Aorta (tissue), 5 donors: ENCODE data around the gene ZNF207. TPM values are rescaled to one million over a fixed set of nuclear protein-coding genes. Genes with fewer than 3 reads are reported as not detected.
"Not testable (repeated sequence)": the region's sequence is repeated elsewhere in the genome, so short reads cannot be mapped to it uniquely, and the experiment has no call there.

Experiments
- ATAC-seq: fragments of 200-7000 bp; cut with Tn5 transposase; one replicate; pipeline ENCODE4 v1.9.1; 2022; ENCODE audit warnings: moderate library complexity; ENCODE audit not compliant: low FRiP score
- DNase-seq, 2 donors: peaks; one replicate each; pipeline ENCODE4 v3.0.0-alpha.2; 2020
- H3K27ac ChIP-seq, 2 donors: one replicate each; pipeline ENCODE4 v1.5.1; 2013; ENCODE audit warnings: low read length in 2 of 2, mild to moderate bottlenecking in 2 of 2, moderate library complexity in 2 of 2, control low read depth in 1 of 2, inconsistent platforms in 1 of 2, low read depth in 1 of 2
- H3K27me3 ChIP-seq, 2 donors: one replicate each; pipeline ENCODE4 v1.6.1; 2013; ENCODE audit warnings: control low read depth in 1 of 2, low read length in 1 of 2, mild to moderate bottlenecking in 1 of 2, moderate library complexity in 1 of 2; ENCODE audit not compliant: insufficient read depth in 2 of 2, control insufficient read depth in 1 of 2
- H3K36me3 ChIP-seq, 2 donors: one replicate each; pipeline ENCODE4 v1.6.1; 2013; ENCODE audit warnings: control low read depth in 1 of 2, low read length in 1 of 2, mild to moderate bottlenecking in 1 of 2; ENCODE audit not compliant: insufficient read depth in 2 of 2, control insufficient read depth in 1 of 2
- H3K4me1 ChIP-seq, 2 donors: one replicate each; pipeline ENCODE4 v1.6.1; 2013; ENCODE audit warnings: low read length in 2 of 2, control low read depth in 1 of 2, mild to moderate bottlenecking in 1 of 2, moderate library complexity in 1 of 2; ENCODE audit not compliant: insufficient read depth in 2 of 2, control insufficient read depth in 1 of 2
- H3K4me3 ChIP-seq, 2 donors: one replicate each; pipeline ENCODE4 v1.5.1; 2013; ENCODE audit warnings: low read length in 2 of 2, control low read depth in 1 of 2, mild to moderate bottlenecking in 1 of 2
- H3K9me3 ChIP-seq: one replicate; pipeline ENCODE4 v1.6.1; 2013; ENCODE audit warnings: mild to moderate bottlenecking, low read length; ENCODE audit not compliant: control insufficient read depth
- WGBS, 2 donors: extraction: QIAGEN DNeasy Blood & Tissue Kit; methylation state at CpG; one replicate each; pipeline ENCODE4 v1.1.7; 2013; 5-methylcytosine and 5-hydroxymethylcytosine counted together
- intact Hi-C, 2 donors: fragments of 100-400 bp; cut with DNase I; formaldehyde crosslinking; loops; one replicate each; pipeline versions ENCODE4 v1.14.2 to v1.15.0; 2022
- polyA plus RNA-seq, 2 donors: library from polyadenylated mRNA; stranded (reverse); fragments of 200-250 nt; gene quantifications; one replicate each; pipeline ENCODE4 v1.2.3, GENCODE V29; 2013
- total RNA-seq, 2 donors: library from RNA; stranded (reverse); fragmentation: NEBNext Ultra II Directional; extraction: Animal tissue kit (Norgen Biotek cat#: 25700); gene quantifications; one replicate each; pipeline ENCODE4 v1.2.1, GENCODE V29; 2021
- donor health status: healthy with polysubstance abuse.
- donor health status: Bipolar disorder and iron deficiency.
- donor health status: DM: no; HTN: no; CAD: no.
- donor health status: DM: no; HTN: no; CAD: no.
- donor health status: DM: yes; HTN: yes; CAD: no.

ZNF207 gene
- total and polyA plus RNA-seq, 4 donors = 39.7 to 188 (median 125) TPM

DNA sequence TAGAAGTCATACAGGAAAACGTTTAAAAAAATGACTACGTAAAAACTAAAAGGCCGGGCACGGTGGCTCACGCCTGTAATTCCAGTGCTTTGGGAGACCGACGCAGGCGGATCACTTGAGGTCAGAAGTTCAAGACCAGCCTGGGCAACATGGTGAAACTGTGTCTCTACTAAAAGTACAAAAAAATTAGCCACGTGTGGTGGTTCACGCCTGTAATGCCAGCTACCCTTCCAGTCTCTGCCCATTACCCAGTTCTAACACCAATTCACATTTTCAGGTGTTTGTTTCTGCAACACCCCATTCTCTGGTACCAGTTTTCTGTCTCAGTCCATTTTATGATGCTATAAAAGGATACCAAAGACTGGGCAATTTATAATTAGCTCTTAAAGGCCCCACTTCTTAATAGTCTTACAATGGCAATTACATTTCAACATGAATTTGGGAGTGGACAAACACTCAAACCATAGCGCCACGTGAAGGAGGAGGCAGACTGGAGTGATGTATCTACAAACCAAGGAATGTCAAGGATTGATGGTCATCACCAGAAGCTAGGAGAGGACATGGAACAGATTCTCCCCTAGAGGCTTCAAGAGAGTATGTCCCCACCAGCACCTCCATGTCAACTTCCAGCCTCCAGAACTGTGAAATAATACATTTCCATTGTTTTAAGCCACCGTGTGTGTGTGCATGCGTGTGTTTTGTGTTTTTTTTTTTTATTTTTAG lies 7.2 kb upstream of the ZNF207 start:
- H3K4me1 ChIP-seq = peaks cover 0 to 6% of the 10 kb centered on the region in 2 donors
- H3K4me3 ChIP-seq = peak overlapping the region in 1 of 2 donors; percentile 57
- intact Hi-C loops = no loop called here
- H3K9me3 ChIP-seq = no peaks in the 10 kb centered on the region
- WGBS, 2 donors = 55 to 56% methylated on average over 14 of the region's 14 CpGs
- no peak overlapping the region for H3K27ac ChIP-seq
- H3K36me3 ChIP-seq = no peaks in the 10 kb centered on the region
- H3K27me3 ChIP-seq = no peaks in the 10 kb centered on the region
- ATAC-seq (no peak), DNase-seq (no peak)

DNA sequence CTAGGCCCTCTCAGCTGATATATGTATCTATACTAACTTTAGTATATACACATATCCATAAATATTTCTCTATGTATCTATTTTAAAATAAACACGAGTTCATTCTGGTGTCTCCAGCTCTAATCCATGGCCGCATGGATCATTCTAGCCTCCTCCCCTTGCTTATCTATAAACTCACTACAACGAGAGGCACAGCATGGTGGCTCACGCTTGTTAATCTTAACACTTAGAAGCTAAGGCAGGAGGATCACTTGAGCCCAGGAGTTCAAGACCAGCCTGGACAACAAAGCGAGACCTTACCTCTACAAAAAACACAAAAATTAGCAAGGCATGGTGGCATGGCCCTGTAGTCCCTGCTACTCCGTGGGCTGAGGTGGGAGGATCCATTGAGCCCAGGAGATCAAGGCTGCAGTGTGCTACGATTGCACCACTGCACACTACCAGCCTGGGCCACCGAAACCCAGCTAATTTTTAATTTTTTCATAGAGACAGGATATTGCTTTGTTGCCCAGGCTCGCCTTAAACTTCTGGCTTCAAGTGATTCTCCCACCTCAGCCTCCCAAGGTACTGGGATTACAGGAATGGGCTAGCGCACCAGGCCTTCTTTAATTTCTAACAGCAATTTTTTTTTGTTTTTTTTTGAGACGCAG lies 3.9 kb upstream of the ZNF207 start:
- peaks cover 0 to 6% of the 10 kb centered on the region in 2 donors for H3K4me1 ChIP-seq
- ATAC-seq (no peak), DNase-seq (no peak)
- H3K36me3 ChIP-seq = no peaks in the 10 kb centered on the region
- WGBS, 2 donors = 86 to 90% methylated on average over 11 of the region's 11 CpGs
- H3K27me3 ChIP-seq = no peaks in the 10 kb centered on the region
- no peak overlapping the region for H3K27ac ChIP-seq
- no peak overlapping the region for H3K4me3 ChIP-seq
- intact Hi-C loops = no loop called here
- no peaks in the 10 kb centered on the region for H3K9me3 ChIP-seq

DNA sequence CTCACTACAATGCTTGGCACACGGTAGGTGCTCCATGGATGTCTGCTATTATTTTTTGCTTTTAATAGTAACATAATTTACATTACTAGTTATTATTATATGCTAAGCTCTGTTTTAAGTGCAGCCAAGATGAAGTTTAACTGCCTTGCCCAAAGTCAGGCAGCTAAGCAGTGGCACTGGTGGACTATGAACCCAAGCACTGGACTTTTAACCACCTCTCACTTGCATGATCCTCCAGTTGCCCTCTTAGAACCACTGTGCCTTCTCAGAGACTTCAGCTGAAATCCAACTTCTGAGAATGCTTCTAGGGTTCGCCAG lies 1.5 kb upstream of the ZNF207 start:
- Histone ChIP-seq H3K27me3 (no peaks in the 10 kb centered on the region), H3K27ac (no peak overlapping the region), H3K4me3 (no peak overlapping the region), H3K9me3 (no peaks in the 10 kb centered on the region), H3K36me3 (no peaks in the 10 kb centered on the region), H3K4me1 (no peaks in the 10 kb centered on the region)
- DNase-seq (no peak), ATAC-seq (no peak)
- WGBS, 2 donors = 95 to 97% methylated on average over 2 of the region's 2 CpGs
- intact Hi-C loops = no loop called here

DNA sequence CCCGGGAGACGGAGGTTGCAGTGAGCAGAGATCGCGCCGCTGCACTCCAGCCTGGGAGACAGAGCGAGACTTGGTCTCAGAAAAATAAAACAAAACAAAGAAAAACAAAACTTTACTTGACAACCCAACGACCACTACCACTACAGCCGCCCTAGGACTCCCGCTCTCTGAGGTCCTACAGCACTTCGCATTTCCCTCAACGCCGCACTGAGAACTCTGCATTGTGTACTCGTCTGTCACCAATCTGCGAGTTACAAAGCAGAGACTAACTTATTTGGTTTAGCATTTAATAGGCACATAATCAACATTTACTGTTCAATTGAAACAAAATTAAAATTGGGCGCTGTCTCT lies 479 bp upstream of the ZNF207 start:
- peak overlapping the region; percentile 39 to 68 for H3K27ac ChIP-seq
- no peaks in the 10 kb centered on the region for H3K36me3 ChIP-seq
- intact Hi-C loops = no loop called here
- no peak for DNase-seq
- peak overlapping the region; percentile 86 to 88 for H3K4me3 ChIP-seq
- 7 to 9% methylated on average over 15 of the region's 15 CpGs for WGBS, 2 donors
- no peaks in the 10 kb centered on the region for H3K27me3 ChIP-seq
- H3K9me3 ChIP-seq = no peaks in the 10 kb centered on the region
- peak; percentile 42 for ATAC-seq
- no peaks in the 10 kb centered on the region for H3K4me1 ChIP-seq

DNA sequence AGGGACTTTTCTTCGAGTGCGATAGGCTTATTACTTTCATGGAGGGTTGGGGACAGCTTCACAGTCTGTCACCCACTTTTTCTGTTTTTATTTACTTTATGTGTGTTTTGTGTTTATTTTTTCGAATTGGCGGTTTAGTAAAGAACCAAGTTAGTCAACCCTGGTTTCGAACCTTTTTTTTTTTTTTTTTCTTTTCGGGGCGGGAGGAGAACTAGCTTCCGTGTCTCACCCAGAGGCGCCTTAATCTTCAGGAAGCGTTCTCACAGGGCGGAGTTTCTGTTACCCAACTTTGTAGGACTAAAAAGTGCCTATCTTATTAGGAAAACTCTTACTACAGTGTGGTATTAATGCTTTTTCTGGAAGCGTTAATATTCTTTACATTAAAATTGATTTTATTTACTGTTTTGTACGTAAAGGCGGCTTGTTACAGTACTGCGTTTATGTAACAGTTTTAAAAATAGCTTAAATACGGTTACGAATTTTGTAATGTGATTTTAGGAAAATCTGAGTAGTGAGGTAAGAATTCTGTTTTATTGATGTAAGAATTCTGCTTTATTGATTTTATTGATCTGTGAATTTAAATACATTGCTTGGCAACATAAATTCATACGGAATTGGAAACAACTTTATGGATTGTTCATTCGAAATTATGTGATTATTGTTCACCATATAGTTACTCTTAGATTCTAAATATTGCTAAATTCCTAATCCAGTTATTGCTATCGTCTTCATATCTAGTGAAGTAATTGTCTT lies 885 bp downstream of the ZNF207 start:
- H3K4me1 ChIP-seq = peaks cover 4 to 5% of the 10 kb centered on the region in 2 donors
- DNase-seq (no peak), ATAC-seq (peak; percentile 78)
- H3K4me3 ChIP-seq = peak overlapping the region; percentile 88 to 97
- peak overlapping the region; percentile 95 to 98 for H3K27ac ChIP-seq
- no peaks in the 10 kb centered on the region for H3K27me3 ChIP-seq
- no peaks in the 10 kb centered on the region for H3K36me3 ChIP-seq
- 0% methylated on average over 20 of the region's 20 CpGs for WGBS, 2 donors
- intact Hi-C loops = no loop called here
- no peaks in the 10 kb centered on the region for H3K9me3 ChIP-seq

DNA sequence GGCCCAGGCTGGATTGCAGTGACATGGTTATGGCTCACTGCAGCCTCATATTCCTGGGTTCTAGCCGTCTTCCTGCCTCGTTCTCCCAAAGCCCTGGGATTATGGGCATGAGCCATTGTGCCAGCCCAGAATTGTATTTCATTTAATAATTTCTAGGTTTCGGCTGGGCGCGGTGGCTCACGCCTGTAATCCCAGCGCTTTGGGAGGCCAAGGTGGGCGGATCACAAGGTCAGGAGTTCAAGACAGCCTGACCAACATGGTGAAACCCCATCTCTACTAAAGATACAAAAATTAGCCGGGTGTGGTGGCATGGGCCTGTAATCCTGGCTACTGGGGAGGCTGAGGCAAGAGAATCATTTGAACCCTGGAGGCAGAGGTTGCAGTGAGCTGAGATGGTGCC lies 2.8 kb downstream of the ZNF207 start:
- H3K27ac ChIP-seq, intact Hi-C loops, H3K4me3 ChIP-seq, H3K27me3 ChIP-seq, ATAC-seq, H3K4me1 ChIP-seq, H3K9me3 ChIP-seq, DNase-seq, H3K36me3 ChIP-seq: not testable (repeated sequence)
- 91 to 95% methylated on average over 9 of the region's 9 CpGs for WGBS, 2 donors

DNA sequence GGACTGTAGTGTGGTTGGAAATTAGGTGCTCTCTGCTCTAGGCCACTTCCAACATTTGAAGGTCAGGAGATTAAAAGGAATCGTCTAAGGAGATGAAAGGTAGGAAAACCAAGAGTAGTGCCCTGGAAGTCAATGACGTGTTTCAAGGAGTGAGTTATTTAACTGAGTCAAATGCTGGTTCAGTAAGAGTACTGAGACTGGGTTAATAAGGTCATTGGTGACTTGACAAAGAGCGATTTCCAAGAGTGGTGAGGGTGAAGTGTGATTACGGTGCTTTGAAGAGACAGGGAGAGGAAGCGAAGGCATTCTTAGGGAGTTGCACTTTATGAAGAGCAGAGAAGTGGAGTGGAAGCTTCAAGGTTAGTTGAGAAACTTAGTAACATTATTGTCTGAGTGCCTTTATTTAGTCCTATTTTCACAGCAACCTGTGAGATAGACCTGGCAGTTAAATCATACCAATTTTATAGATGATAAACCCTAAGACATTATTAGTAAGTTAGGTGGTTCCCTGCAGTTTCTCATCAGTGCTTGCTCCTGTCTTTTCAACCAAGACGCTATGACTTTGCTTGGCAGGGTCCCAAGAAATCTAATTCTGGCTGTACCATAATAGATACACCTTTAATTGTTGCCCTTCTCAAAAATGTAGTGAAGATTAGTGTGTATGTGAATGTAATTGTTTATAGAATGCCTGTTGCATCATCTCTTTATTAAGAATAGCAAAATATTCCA lies 5.9 kb downstream of the ZNF207 start:
- Histone ChIP-seq H3K27ac (no peak overlapping the region), H3K4me3 (no peak overlapping the region), H3K4me1 (peaks cover 4 to 5% of the 10 kb centered on the region in 2 donors), H3K27me3 (no peaks in the 10 kb centered on the region), H3K9me3 (no peaks in the 10 kb centered on the region), H3K36me3 (peaks cover 1 to 3% of the 10 kb centered on the region in 2 donors)
- ATAC-seq (no peak), DNase-seq (no peak)
- 53 to 56% methylated on average over 6 of the region's 6 CpGs for WGBS, 2 donors
- intact Hi-C loops = no loop called here

DNA sequence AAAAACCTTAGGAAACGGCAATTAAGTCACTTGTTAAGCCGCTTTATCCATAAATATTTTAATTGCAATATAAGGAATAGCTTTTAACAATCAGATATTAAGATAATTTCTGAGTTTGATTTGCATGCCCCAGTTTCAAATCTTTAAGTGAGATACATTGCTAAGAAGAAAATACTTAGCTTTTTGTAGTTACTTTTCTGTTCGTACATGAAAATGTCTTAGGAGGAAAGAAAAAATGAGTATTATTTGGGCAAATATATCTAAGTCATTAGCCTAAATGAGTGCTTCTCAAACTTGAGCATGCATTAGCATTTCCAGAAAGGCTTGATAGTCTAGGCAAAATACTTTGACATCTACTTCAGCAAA lies 6.4 kb downstream of the ZNF207 start:
- 85 to 93% methylated on average over 3 of the region's 3 CpGs for WGBS, 2 donors
- no peaks in the 10 kb centered on the region for H3K9me3 ChIP-seq
- H3K4me3 ChIP-seq = no peak overlapping the region
- no peaks in the 10 kb centered on the region for H3K27me3 ChIP-seq
- peaks cover 1 to 3% of the 10 kb centered on the region in 2 donors for H3K36me3 ChIP-seq
- intact Hi-C loops = no loop called here
- H3K27ac ChIP-seq = no peak overlapping the region
- no peak for ATAC-seq
- peaks cover 4 to 5% of the 10 kb centered on the region in 2 donors for H3K4me1 ChIP-seq
- no peak for DNase-seq
